G401 (cell line): ENCODE data around the gene PREX1. TPM values are rescaled to one million over a fixed set of nuclear protein-coding genes. Genes with fewer than 3 reads are reported as not detected.
"Not testable (repeated sequence)": the region's sequence is repeated elsewhere in the genome, so short reads cannot be mapped to it uniquely, and the experiment has no call there.

Experiments
- DNase-seq: peaks from one replicate; pipeline ENCODE4 v3.0.0-alpha.2; 2015; ENCODE audit warnings: low spot score
- in situ Hi-C: cut with HindIII; loops from 2 replicates; pipeline ENCODE4 v1.10.0; 2016; ENCODE audit warnings: low sequenced_read_pairs, mixed read lengths
- total RNA-seq: library from RNA; depleted of rRNA; stranded (reverse); fragments of >200 nt; shearing (Covaris generic); gene quantifications from 2 replicates; pipeline ENCODE4 v1.2.3, GENCODE V29; 2014; rRNA removed

The PREX1 gene
- 6.1 and 8.9 TPM in 2 replicates for total RNA-seq

DNA sequence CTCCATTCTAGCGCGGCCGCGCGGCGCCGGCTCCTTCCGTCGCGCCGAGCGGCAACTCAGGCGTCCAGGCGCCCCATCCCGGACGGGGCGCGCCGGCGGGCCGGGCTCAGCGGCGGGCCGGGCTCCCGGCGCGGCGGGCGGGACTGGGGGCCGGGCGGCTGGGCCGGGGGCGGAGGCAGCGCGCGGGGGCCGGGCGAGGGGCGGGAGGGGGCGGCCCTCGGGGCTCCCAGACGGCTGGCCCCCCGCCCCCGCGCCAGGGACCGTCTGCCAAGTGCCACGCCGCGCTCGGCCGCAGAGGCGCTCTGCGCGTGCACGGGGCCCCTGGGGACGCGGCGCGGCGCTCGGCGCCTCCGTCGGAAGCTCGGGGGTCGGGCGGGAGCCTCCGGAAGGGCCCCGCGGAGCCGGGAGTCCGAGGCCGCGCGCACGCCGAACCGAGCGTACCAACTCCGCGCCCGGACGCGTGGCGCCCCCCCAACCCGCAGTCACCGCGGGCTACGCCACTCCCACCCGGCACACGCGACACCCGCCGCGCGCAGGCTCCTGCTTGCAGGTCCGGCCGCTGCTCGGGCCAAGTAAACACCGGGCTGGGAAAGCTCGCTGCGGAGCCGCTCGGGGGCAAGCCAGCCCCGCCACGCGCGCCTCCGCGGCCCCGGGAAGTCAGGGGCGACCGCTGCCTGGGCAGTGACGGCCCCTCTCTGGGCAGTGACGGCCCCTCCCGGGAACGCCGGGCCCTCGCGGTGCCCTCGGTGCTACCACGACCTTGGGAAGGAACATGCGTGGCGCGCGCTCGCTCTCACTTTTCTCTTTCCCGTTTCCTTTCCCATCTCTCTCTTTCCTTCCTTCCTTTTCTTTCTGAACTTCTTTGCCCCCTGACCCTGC is at the start of gene PREX1:
Gene PREX1 (minus strand): TSS at position 145 of the 879 bp plus-strand sequence. CDS start 139 bp downstream, at position 6.
- DNase-seq, result no peak
- in situ Hi-C loops, result no loop called here

DNA sequence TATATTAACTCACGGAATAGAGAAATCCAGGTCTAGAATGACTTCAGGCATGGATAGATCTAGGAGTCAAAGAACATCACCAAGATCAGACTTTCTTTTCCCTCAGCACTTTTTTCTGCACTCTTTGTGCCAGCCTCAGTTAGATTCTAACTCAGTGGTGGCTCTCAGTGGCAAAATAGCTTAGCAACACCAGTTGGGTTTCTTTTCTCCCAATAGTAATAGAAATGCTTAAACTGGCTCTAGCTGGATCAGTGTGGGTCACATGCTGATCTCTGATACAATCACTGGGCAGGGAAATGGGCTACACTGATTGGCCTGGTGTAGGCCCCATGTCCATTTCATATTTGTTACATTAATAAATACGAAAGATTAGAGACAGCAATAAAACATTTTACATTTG is 49.5 kb upstream of the PREX1 start:
- no peak for DNase-seq
- in situ Hi-C loops, result no loop called here

DNA sequence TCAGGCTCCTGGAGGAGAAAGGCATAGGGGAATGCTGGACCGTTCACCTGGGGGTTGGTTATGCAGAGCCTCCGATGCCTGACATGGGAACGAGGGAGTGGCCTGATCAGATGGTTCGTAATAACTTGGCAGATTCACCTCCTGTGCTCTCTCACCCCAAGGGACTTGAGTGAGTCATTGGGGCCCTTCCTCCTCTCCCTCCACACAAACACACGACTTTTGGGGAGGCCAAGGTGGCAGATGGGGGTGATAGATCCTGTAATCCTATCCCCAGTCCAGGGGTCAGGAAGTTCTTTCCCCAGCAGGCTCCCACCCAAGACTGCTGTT is 48.1 kb upstream of the PREX1 start:
- in situ Hi-C loops, result no loop called here
- DNase-seq, result no peak

DNA sequence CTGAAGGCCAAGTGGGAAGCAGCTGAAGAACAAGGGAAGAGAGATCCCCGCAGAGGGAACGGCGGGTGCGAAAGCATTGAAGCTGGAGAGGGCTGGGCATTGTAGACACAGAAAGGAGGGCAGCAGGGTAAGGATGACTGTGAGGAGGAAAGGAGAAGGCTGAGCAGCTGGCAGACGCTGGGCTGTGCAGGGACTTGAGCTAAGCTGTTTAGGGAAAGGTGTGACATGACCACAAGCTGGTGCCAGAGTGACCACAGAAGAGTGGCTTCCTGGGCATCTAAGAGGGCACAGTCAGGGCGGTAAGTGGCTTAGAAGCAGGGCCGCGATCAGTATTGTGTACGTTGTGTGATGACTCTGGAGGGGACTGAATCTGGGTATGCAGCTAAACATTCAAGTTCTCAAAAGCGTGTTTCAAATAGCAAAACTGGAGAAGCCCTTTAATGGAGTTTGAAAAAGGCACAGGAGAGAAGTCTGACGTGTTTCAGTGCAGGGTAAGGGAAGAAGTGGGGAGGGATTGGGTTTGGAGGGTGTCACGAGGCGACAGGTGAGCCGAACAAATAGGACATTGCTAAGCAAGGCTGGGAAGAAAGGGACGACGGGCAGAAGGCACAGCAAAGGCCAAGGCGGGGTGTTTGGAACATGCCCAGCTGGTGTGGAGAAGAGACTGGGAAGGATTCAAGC is 47.6 kb upstream of the PREX1 start:
- in situ Hi-C loops, result no loop called here

GRCh38 chr20:48869442-48869841 is 41.6 kb upstream of the PREX1 start:
- DNase-seq, in situ Hi-C loops: not testable (repeated sequence)

More for the DNA sequence above, 47.6 kb upstream of the PREX1 start:
- no peak for DNase-seq

- no peak for DNase-seq
- in situ Hi-C loops, result no loop called here
Observed at GRCh38 chr20:48866936-48867335, 39.1 kb upstream of the PREX1 start.

DNA sequence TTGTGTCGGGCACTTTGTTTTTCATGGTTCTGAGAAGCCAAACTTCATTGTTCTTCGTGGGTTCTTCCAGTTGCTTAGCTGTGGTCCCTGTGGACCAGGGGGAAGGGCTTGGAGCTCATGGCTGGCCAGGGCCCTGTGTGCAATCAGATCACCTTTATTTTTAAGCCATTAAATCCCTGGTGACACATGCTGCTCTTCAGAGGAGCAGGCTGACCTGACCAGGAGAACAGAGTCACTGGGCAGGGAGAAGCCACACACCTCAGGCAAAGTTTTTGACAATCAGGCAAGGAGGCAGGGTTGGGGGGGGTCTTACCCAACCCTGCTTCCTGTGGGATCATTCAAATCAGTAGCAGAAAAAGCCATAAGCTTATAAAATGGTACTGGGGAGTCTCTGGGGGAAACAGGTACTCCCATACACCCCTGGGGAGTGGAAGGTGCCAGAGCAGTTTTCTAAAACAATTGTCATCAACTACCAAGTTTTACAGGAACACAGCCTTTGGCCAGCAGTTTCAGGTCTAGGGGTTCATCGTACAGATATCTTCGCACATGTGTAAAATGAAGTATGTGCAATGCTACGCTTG is 37.0 kb upstream of the PREX1 start:
- in situ Hi-C loops, result no loop called here

DNA sequence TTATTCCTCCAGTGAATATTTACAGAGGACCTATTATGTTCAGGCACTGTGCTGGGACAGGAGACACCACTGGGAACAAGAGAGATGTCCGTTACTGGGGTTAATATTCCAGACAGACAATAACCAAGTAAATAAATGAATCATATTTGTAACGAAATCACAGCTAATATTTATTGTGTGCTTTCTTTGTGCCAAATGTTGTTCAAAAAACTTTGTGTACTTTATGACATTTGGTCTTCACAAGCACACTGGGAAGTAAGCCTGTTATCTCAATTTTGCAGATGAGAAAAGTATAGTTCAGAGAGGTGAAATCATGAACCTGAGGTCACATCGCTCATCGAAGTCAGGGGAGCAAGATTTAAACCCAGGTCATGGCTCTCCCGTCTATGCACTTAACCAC is 36.5 kb upstream of the PREX1 start:
- no peak for DNase-seq
- in situ Hi-C loops, result no loop called here

More for the DNA sequence above, 37.0 kb upstream of the PREX1 start:
- no peak for DNase-seq

GRCh38 chr20:48862279-48862678 is 34.5 kb upstream of the PREX1 start:
- in situ Hi-C loops, result no loop called here
- no peak for DNase-seq

GRCh38 chr20:48861444-48861843 is 33.6 kb upstream of the PREX1 start:
- in situ Hi-C loops, result no loop called here
- DNase-seq, result no peak

DNA sequence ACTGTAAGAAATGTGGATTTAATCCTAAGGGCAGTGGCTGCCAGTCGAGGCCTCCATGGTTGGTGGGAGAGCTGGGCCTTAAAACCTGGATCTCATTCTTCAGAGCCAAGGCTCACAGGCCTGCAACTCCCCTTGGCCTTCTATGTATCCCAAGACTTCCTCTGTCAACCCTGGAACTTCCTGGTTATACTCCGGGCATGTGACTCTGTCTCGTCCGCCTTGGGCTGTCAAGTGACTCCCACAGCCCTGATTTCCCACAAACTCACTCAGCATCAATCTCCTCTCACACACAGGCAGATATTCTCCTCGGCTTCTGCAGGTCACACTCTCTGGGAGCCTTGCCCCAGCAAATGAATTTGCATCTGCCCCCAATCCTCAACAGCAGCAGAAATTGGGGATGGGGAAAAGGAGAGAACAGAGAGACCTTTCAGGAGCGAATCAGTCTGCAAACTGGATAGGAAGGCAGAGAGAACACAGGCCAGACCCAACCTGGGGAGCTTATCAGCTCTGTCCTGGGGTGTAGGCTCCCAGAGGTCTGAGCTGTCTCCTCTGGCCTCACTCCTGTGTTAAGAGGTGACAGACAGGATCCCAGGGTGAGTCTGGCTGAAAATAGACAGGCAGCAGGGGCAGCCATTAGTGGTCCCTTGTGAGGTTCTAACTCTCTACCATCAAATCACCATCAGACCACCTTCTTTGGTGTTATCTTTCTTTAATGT is 30.4 kb upstream of the PREX1 start:
- DNase-seq, result no peak
- in situ Hi-C loops, result no loop called here

GRCh38 chr20:48856130-48856529 is 28.3 kb upstream of the PREX1 start:
- DNase-seq, result no peak
- in situ Hi-C loops, result no loop called here

- in situ Hi-C loops, result no loop called here
- DNase-seq, result no peak
Observed at GRCh38 chr20:48855046-48855445, 27.2 kb upstream of the PREX1 start.

GRCh38 chr20:48852609-48853008 is 24.8 kb upstream of the PREX1 start:
- in situ Hi-C loops, result no loop called here
- no peak for DNase-seq

DNA sequence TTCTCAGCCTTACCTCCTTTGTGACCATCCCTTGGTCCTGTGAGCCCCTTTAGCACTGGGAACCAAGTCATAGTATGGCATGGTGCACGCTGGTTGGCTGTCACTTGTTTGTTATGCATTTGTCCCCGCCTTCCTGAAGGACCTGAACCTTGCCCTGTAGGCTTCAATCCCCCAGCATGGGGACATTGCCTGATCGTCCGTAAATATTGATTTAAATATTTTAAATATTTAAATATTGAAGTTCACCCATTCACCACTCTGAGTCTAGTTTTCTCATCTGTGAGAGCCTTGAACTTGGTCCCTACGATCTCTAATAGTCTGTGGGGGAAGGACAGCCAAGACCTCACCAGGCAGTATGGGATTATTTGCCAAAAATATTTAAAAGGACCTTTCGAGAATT is 23.8 kb upstream of the PREX1 start:
- no peak for DNase-seq
- in situ Hi-C loops, result no loop called here

- in situ Hi-C loops, result no loop called here
- DNase-seq, result no peak
Observed at GRCh38 chr20:48850977-48851299, 23.1 kb upstream of the PREX1 start.

DNA sequence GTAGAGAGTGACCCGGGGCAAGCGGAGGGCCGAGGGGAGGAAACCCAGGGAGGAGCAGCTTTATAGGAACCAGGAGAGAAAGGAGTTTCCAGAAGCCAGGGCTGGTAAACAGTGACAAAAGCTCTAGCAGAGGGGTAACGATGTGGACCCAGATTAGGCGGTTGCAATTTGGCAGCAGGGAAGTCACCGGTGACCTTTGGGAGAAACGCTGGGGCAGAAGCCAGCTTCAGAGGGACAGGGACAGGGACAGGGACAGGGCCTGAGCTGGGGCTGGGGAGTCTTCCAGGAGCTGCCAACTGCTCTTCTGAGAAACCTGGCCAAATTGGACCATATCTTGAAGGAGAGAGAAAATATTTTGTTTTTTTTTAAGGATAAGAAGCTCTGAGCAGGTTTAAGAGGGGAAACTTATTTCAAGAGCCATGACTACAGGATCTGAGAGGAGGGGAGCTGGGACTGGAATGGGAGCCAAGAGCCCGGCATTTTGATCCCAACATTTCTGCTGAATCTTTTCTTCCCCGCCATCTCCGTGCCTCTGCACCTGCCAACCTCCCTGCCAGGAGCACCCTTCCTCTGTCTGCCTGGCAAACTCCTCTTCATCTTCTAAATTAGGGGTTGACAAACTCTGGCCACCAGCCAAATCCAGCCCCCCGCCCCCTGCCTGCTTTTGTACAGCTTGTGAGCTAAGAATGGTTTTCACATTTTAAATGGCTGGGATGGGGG is 22.6 kb upstream of the PREX1 start:
- no peak for DNase-seq
- in situ Hi-C loops, result no loop called here

DNA sequence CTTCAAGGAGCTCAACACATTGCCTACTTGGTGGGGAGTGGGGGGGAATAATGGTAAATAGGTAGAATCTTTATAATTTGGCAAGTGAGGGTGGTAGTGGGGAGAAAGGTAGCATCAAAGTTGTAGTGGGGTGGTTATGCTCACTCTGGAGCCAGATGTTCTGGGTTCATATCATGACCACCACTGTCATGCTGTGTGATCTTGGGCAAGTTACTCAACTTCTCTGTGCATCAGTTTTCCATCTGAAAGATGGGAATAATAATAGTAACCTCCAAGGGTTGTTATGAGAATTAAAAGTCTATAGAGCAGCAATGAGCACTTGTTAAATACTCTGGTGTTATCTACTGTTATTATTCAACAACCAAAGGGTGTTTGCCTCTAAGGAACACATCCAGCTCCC is 22.0 kb upstream of the PREX1 start:
- in situ Hi-C loops, result no loop called here
- DNase-seq, result no peak

DNA sequence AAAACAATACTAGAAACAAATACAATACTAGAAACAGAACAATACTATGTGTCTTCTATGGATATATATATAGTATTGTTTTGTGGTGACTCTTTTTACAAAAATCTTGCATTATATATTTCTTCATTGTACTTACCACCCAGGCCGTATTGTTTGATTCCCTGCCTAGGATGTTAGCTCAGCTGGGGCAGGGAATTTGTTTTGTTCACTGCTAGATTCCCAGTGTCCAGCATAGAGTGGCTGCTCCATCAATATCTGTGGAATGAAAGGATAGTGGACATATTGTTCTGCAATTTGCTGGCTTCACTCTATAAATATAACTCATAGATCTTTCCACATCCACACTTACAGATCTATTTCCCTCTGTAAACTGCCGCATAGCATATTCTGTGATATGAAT is 21.5 kb upstream of the PREX1 start:
- in situ Hi-C loops, result no loop called here
- DNase-seq, result no peak
